GM23338 (cell line): ENCODE data around the gene TDRD7. TPM values are rescaled to one million over a fixed set of nuclear protein-coding genes. Genes with fewer than 3 reads are reported as not detected.

Experiments
- ATAC-seq: fragments of 200-7000 bp; cut with Tn5 transposase; 3 replicates; pipeline ENCODE4 v1.9.1; 2020
- DNase-seq: peaks from one replicate; pipeline ENCODE4 v3.0.0-alpha.2; 2015; ENCODE audit warnings: low spot score
- H2AFZ ChIP-seq: fragments of 200-600 bp; sonication (generic); 2 replicates; pipeline ENCODE4 v1.8.0; 2016; ENCODE audit warnings: antibody characterized with exemption, mild to moderate bottlenecking, moderate library complexity
- H3F3A ChIP-seq: fragments of 200-600 bp; sonication (generic); replicated peaks from 2 replicates; pipeline ENCODE4 v1.8.0; 2017; ENCODE audit warnings: antibody characterized with exemption, mixed run types, low read depth
- H3K27ac ChIP-seq: fragments of 200-600 bp; sonication (generic); 2 replicates; pipeline ENCODE4 v1.6.1; 2016; ENCODE audit warnings: low read depth
- H3K27me3 ChIP-seq: fragments of 200-600 bp; sonication (generic); 2 replicates; pipeline ENCODE4 v1.8.0; 2016; ENCODE audit warnings: mild to moderate bottlenecking, mixed run types, moderate library complexity; ENCODE audit not compliant: insufficient read depth
- H3K36me3 ChIP-seq: fragments of 200-600 bp; sonication (generic); 2 replicates; pipeline ENCODE4 v1.8.0; 2016; ENCODE audit warnings: mild to moderate bottlenecking; ENCODE audit not compliant: insufficient read depth
- H3K4me1 ChIP-seq: fragments of 200-600 bp; sonication (generic); 2 replicates; pipeline ENCODE4 v1.8.0; 2016; ENCODE audit warnings: mild to moderate bottlenecking, moderate library complexity; ENCODE audit not compliant: insufficient read depth
- H3K4me2 ChIP-seq: fragments of 200-600 bp; sonication (generic); 2 replicates; pipeline ENCODE4 v1.7.1; 2017; ENCODE audit warnings: mixed run types
- H3K4me3 ChIP-seq: fragments of 200-600 bp; sonication (generic); 2 replicates; pipeline ENCODE4 v1.6.1; 2016; ENCODE audit warnings: mixed run types
- H3K79me2 ChIP-seq: fragments of 200-600 bp; sonication (generic); replicated peaks from 2 replicates; pipeline ENCODE4 v1.8.0; 2017; ENCODE audit warnings: mild to moderate bottlenecking; ENCODE audit not compliant: insufficient read depth
- H3K9me2 ChIP-seq: fragments of 200-600 bp; sonication (generic); 2 replicates; pipeline ENCODE4 v1.8.0; 2017; ENCODE audit not compliant: insufficient read depth
- H4K20me1 ChIP-seq: fragments of 200-600 bp; sonication (generic); replicated peaks from 2 replicates; pipeline ENCODE4 v1.8.0; 2017; ENCODE audit warnings: mild to moderate bottlenecking; ENCODE audit not compliant: insufficient read depth
- H3K27ac Mint-ChIP-seq: 2 replicates; pipeline ENCODE4 v1.8.0; 2020; ENCODE audit warnings: inconsistent platforms, mild to moderate bottlenecking, moderate library complexity, mixed read lengths
- H3K27me3 Mint-ChIP-seq: 3 replicates; pipeline ENCODE4 v1.8.0; 2022; ENCODE audit warnings: low read depth, mild to moderate bottlenecking, moderate library complexity, mixed read lengths, inconsistent platforms; ENCODE audit not compliant: insufficient read depth, poor library complexity
- H3K36me3 Mint-ChIP-seq: 3 replicates; pipeline ENCODE4 v1.8.0; 2021; ENCODE audit warnings: low read depth, mild to moderate bottlenecking, inconsistent platforms, moderate library complexity, mixed read lengths
- H3K4me1 Mint-ChIP-seq: 3 replicates; pipeline ENCODE4 v1.8.0; 2020; ENCODE audit warnings: mild to moderate bottlenecking, inconsistent platforms, mixed read lengths
- H3K4me3 Mint-ChIP-seq: 3 replicates; pipeline ENCODE4 v1.8.0; 2021; ENCODE audit warnings: moderate library complexity, mild to moderate bottlenecking, inconsistent platforms, mixed read lengths
- H3K9me3 Mint-ChIP-seq: 3 replicates; pipeline ENCODE4 v1.8.0; 2020; ENCODE audit warnings: moderate library complexity, mild to moderate bottlenecking, inconsistent platforms, mixed read lengths
- CREB1 ChIP-seq: fragments of 250-450 bp; sonication (Bioruptor Pico); IDR thresholded peaks from 2 replicates; pipeline ENCODE4 v1.5.0; 2020; ENCODE audit warnings: low read depth, mild to moderate bottlenecking, moderate library complexity
- EZH2 ChIP-seq: fragments of 200-600 bp; sonication (generic); IDR thresholded peaks from one replicate; pipeline ENCODE4 v1.8.0; 2017; ENCODE audit warnings: antibody characterized with exemption, mild to moderate bottlenecking, low read depth; ENCODE audit not compliant: unreplicated experiment
- EZH2phosphoT487 ChIP-seq: fragments of 200-600 bp; sonication (generic); IDR thresholded peaks from one replicate; pipeline ENCODE4 v1.8.1; 2018; ENCODE audit warnings: antibody characterized with exemption; ENCODE audit not compliant: unreplicated experiment
- JUNB ChIP-seq: IDR thresholded peaks from one replicate; pipeline ENCODE4 v1.6.1; 2016; ENCODE audit warnings: antibody characterized with exemption; ENCODE audit not compliant: unreplicated experiment
- NANOG ChIP-seq: IDR thresholded peaks from 2 replicates; pipeline ENCODE4 v1.6.1; 2016; ENCODE audit warnings: antibody characterized with exemption, borderline replicate concordance
- ZNF114 ChIP-seq: fragments of 250-450 bp; sonication (Bioruptor Pico); IDR thresholded peaks from 2 replicates; pipeline ENCODE4 v1.5.0; 2020; ENCODE audit warnings: mild to moderate bottlenecking, moderate library complexity
- ZNF462 ChIP-seq: fragments of 250-450 bp; sonication (Bioruptor Pico); IDR thresholded peaks from 2 replicates; pipeline ENCODE4 v1.5.0; 2020; ENCODE audit warnings: mild to moderate bottlenecking, moderate library complexity
- polyA plus RNA-seq: library from polyadenylated mRNA; unstranded; fragments of >200 nt; fragmentation: Nextera tagmentation; extraction: Ambion mirVana; gene quantifications from 2 replicates; pipeline ENCODE4 v1.2.1, GENCODE V29; 2016
- total RNA-seq: library from RNA; depleted of rRNA; stranded (reverse); fragments of >200 nt; shearing (Covaris generic); gene quantifications from 2 replicates; pipeline ENCODE4 v1.2.3, GENCODE V29; 2014
- TF ChIP-seq, protein P1 (sequence below), 2 experiments: fragments of 200-600 bp in 1 of 2; sonication (generic) in 1 of 2; conservative IDR thresholded peaks; 2 replicates each; pipeline versions ENCODE4 v1.5.1 to v1.6.1; 2016 to 2017; ENCODE audit warnings: antibody characterized with exemption in 2 of 2, low read depth in 2 of 2, mild to moderate bottlenecking in 2 of 2, moderate library complexity in 1 of 2
- TF ChIP-seq, protein P2 (sequence below): IDR thresholded peaks from 2 replicates; pipeline ENCODE4 v1.6.1; 2016; ENCODE audit warnings: antibody characterized with exemption
- TF ChIP-seq, protein P3 (sequence below): IDR thresholded peaks from one replicate; pipeline ENCODE4 v1.6.1; 2018; ENCODE audit warnings: antibody characterized with exemption; ENCODE audit not compliant: unreplicated experiment

The TDRD7 gene
- total and polyA plus RNA-seq, 2 experiments from 2014 or later, result 1.7 to 3.1 TPM

DNA sequence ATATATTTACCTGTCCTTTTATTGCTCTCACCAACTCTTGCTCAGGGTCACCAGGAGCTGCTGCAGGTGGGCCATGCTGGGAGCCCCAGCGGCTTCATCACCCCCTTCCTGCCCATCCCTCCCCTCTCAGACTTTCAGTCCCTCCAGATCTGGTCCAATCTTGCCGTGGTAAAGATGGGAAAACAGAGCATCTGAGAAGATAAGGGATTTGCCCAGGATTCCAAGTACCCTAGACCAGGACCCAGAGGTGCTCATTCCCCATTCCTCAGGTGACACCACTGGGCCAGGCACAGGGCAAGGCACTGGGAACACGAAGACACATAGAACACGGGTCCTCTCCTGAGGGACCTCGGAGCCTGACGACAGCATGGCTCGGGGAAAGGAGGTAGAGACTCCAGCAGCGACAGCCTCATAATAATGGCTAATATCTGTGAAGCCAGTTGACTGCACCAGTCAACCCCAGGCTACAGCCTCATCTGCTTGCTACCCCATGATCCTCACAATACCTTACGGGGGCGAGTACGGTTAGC lies 107.6 kb downstream of the TDRD7 start:
- no peaks in the 10 kb centered on the region for H3K9me2 ChIP-seq
- no peaks in the 10 kb centered on the region for H3K4me1 ChIP-seq
- no peaks in the 10 kb centered on the region for H4K20me1 ChIP-seq
- Mint-ChIP-seq H3K27ac (no peak overlapping the region), H3K4me3 (no peak overlapping the region), H3K36me3 (no peaks in the 10 kb centered on the region), H3K27me3 (peaks cover 17% of the 10 kb centered on the region), H3K4me1 (peaks cover 12% of the 10 kb centered on the region), H3K9me3 (no peaks in the 10 kb centered on the region; the same call in 1 of the 3 replicates)
- no peaks in the 10 kb centered on the region for H3K79me2 ChIP-seq
- no peaks in the 10 kb centered on the region for H3K27me3 ChIP-seq
- ATAC-seq (no peak), DNase-seq (no peak)
- no peaks in the 10 kb centered on the region for H3K36me3 ChIP-seq
- no peak overlapping the region for H2AFZ ChIP-seq
- TF ChIP-seq NANOG (no peak), ZNF114 (CRISPR knock-in tag) (no peak), EZH2phosphoT487 (no peak), JUNB (no peak), ZNF462 (CRISPR knock-in tag) (no peak), CREB1 (CRISPR knock-in tag) (no peak), EZH2 (no peak)
- TF ChIP-seq, protein P1, sequence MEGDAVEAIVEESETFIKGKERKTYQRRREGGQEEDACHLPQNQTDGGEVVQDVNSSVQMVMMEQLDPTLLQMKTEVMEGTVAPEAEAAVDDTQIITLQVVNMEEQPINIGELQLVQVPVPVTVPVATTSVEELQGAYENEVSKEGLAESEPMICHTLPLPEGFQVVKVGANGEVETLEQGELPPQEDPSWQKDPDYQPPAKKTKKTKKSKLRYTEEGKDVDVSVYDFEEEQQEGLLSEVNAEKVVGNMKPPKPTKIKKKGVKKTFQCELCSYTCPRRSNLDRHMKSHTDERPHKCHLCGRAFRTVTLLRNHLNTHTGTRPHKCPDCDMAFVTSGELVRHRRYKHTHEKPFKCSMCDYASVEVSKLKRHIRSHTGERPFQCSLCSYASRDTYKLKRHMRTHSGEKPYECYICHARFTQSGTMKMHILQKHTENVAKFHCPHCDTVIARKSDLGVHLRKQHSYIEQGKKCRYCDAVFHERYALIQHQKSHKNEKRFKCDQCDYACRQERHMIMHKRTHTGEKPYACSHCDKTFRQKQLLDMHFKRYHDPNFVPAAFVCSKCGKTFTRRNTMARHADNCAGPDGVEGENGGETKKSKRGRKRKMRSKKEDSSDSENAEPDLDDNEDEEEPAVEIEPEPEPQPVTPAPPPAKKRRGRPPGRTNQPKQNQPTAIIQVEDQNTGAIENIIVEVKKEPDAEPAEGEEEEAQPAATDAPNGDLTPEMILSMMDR (conservative IDR thresholded peaks at IDR 0.05; ENCODE audit: low read depth in 2 of 2), result no peak
- TF ChIP-seq, protein P2, sequence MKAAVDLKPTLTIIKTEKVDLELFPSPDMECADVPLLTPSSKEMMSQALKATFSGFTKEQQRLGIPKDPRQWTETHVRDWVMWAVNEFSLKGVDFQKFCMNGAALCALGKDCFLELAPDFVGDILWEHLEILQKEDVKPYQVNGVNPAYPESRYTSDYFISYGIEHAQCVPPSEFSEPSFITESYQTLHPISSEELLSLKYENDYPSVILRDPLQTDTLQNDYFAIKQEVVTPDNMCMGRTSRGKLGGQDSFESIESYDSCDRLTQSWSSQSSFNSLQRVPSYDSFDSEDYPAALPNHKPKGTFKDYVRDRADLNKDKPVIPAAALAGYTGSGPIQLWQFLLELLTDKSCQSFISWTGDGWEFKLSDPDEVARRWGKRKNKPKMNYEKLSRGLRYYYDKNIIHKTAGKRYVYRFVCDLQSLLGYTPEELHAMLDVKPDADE, result no peak
- TF ChIP-seq, protein P3, sequence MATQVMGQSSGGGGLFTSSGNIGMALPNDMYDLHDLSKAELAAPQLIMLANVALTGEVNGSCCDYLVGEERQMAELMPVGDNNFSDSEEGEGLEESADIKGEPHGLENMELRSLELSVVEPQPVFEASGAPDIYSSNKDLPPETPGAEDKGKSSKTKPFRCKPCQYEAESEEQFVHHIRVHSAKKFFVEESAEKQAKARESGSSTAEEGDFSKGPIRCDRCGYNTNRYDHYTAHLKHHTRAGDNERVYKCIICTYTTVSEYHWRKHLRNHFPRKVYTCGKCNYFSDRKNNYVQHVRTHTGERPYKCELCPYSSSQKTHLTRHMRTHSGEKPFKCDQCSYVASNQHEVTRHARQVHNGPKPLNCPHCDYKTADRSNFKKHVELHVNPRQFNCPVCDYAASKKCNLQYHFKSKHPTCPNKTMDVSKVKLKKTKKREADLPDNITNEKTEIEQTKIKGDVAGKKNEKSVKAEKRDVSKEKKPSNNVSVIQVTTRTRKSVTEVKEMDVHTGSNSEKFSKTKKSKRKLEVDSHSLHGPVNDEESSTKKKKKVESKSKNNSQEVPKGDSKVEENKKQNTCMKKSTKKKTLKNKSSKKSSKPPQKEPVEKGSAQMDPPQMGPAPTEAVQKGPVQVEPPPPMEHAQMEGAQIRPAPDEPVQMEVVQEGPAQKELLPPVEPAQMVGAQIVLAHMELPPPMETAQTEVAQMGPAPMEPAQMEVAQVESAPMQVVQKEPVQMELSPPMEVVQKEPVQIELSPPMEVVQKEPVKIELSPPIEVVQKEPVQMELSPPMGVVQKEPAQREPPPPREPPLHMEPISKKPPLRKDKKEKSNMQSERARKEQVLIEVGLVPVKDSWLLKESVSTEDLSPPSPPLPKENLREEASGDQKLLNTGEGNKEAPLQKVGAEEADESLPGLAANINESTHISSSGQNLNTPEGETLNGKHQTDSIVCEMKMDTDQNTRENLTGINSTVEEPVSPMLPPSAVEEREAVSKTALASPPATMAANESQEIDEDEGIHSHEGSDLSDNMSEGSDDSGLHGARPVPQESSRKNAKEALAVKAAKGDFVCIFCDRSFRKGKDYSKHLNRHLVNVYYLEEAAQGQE, result no peak
- no peaks in the 10 kb centered on the region for H3F3A ChIP-seq
- H3K27ac ChIP-seq, result no peak overlapping the region
- H3K4me3 ChIP-seq, result no peak overlapping the region
- H3K4me2 ChIP-seq, result no peak overlapping the region
